Rectal smooth muscle tissue (tissue), 1 donor: Measurements from ENCODE around the gene RIMKLA.

ENCODE experiments used
- H3K27ac ChIP-seq: one replicate; pipeline ENCODE4 v1.7.0; 2013; ENCODE audit warnings: low read depth, low read length, inconsistent platforms
- H3K27me3 ChIP-seq: one replicate; pipeline ENCODE4 v1.7.0; 2013; ENCODE audit warnings: low read length; ENCODE audit not compliant: control insufficient read depth, insufficient read depth
- H3K36me3 ChIP-seq: one replicate; pipeline ENCODE4 v1.7.0; 2013; ENCODE audit warnings: low read length; ENCODE audit not compliant: control insufficient read depth, insufficient read depth
- H3K4me1 ChIP-seq: one replicate; pipeline ENCODE4 v1.7.0; 2013; ENCODE audit warnings: low read length; ENCODE audit not compliant: control insufficient read depth, insufficient read depth
- H3K4me3 ChIP-seq: one replicate; pipeline ENCODE4 v1.7.0; 2013; ENCODE audit warnings: low read length
- H3K9ac ChIP-seq: one replicate; pipeline ENCODE4 v1.7.0; 2013; ENCODE audit warnings: low read length

The RIMKLA gene

GRCh38 chr1:42380586-42381279 is at the start of gene RIMKLA:
Gene RIMKLA (plus strand): TSS chr1:42380792. CDS start chr1:42380935, 143 bp downstream.
- Histone ChIP-seq H3K4me1 (no peaks in the 10 kb centered on the region), H3K27ac (no peak within 1 kb of the TSS), H3K9ac (no peak within 1 kb of the TSS), H3K36me3 (no peaks in the 10 kb centered on the region), H3K27me3 (no peaks in the 10 kb centered on the region), H3K4me3 (peak within 1 kb of the TSS; percentile 69)

- H3K27me3 ChIP-seq: no peaks in the 10 kb centered on the region
- H3K36me3 ChIP-seq: no peaks in the 10 kb centered on the region
- H3K9ac ChIP-seq: no peak overlapping the region
- H3K4me1 ChIP-seq: peaks cover 9% of the 10 kb centered on the region
- H3K27ac ChIP-seq: no peak overlapping the region
- H3K4me3 ChIP-seq: no peak overlapping the region
Observed at GRCh38 chr1:42332877-42333276, 47.7 kb upstream of the RIMKLA start.

- Histone ChIP-seq H3K9ac (no peak overlapping the region), H3K27ac (no peak overlapping the region), H3K27me3 (no peaks in the 10 kb centered on the region), H3K36me3 (no peaks in the 10 kb centered on the region), H3K4me1 (peaks cover 9% of the 10 kb centered on the region), H3K4me3 (peak overlapping the region; percentile 91)
Observed at GRCh38 chr1:42333662-42334239, 46.8 kb upstream of the RIMKLA start.

GRCh38 chr1:42334240-42335049 is 46.1 kb upstream of the RIMKLA start:
- H3K4me3 ChIP-seq: peak overlapping the region; percentile 91
- H3K9ac ChIP-seq: peak overlapping the region; percentile 75
- H3K4me1 ChIP-seq: peaks cover 9% of the 10 kb centered on the region
- no peaks in the 10 kb centered on the region for H3K36me3 ChIP-seq
- H3K27me3 ChIP-seq: no peaks in the 10 kb centered on the region
- peak overlapping the region; percentile 89 for H3K27ac ChIP-seq

- Histone ChIP-seq H3K4me3 (peak within 1 kb of the TSS; percentile 99), H3K27ac (peak within 1 kb of the TSS; percentile 89), H3K4me1 (peaks cover 9% of the 10 kb centered on the region), H3K36me3 (no peaks in the 10 kb centered on the region), H3K27me3 (no peaks in the 10 kb centered on the region), H3K9ac (peak within 1 kb of the TSS; percentile 98)
Observed at GRCh38 chr1:42335050-42335808, 45.4 kb upstream of the RIMKLA start, which contains the start of gene FOXJ3. Gene FOXJ3 (minus strand): TSS chr1:42335235. CDS start chr1:42311093, 24,142 bp downstream.

- H3K4me3 ChIP-seq: peak overlapping the region; percentile 99
- no peaks in the 10 kb centered on the region for H3K27me3 ChIP-seq
- H3K4me1 ChIP-seq: peaks cover 9% of the 10 kb centered on the region
- H3K36me3 ChIP-seq: no peaks in the 10 kb centered on the region
- peak overlapping the region; percentile 98 for H3K9ac ChIP-seq
- H3K27ac ChIP-seq: peak overlapping the region; percentile 89
Observed at GRCh38 chr1:42335809-42336518, 44.6 kb upstream of the RIMKLA start.

GRCh38 chr1:42336978-42337377 is 43.6 kb upstream of the RIMKLA start:
- no peak overlapping the region for H3K9ac ChIP-seq
- H3K4me1 ChIP-seq: peaks cover 9% of the 10 kb centered on the region
- no peaks in the 10 kb centered on the region for H3K27me3 ChIP-seq
- no peak overlapping the region for H3K4me3 ChIP-seq
- no peak overlapping the region for H3K27ac ChIP-seq
- no peaks in the 10 kb centered on the region for H3K36me3 ChIP-seq

- Histone ChIP-seq H3K4me3 (no peak overlapping the region), H3K27me3 (no peaks in the 10 kb centered on the region), H3K4me1 (no peaks in the 10 kb centered on the region), H3K9ac (no peak overlapping the region), H3K27ac (no peak overlapping the region), H3K36me3 (no peaks in the 10 kb centered on the region)
Observed at GRCh38 chr1:42340093-42340492, 40.5 kb upstream of the RIMKLA start.

- no peak overlapping the region for H3K27ac ChIP-seq
- no peaks in the 10 kb centered on the region for H3K4me1 ChIP-seq
- H3K36me3 ChIP-seq: no peaks in the 10 kb centered on the region
- no peaks in the 10 kb centered on the region for H3K27me3 ChIP-seq
- no peak overlapping the region for H3K4me3 ChIP-seq
- no peak overlapping the region for H3K9ac ChIP-seq
Observed at GRCh38 chr1:42340901-42341300, 39.7 kb upstream of the RIMKLA start.

GRCh38 chr1:42343049-42343448 is 37.5 kb upstream of the RIMKLA start:
- no peak overlapping the region for H3K9ac ChIP-seq

GRCh38 chr1:42348498-42348897 is 32.1 kb upstream of the RIMKLA start:
- no peak overlapping the region for H3K27ac ChIP-seq
- no peaks in the 10 kb centered on the region for H3K36me3 ChIP-seq
- no peaks in the 10 kb centered on the region for H3K4me1 ChIP-seq
- no peak overlapping the region for H3K4me3 ChIP-seq
- H3K27me3 ChIP-seq: no peaks in the 10 kb centered on the region
- H3K9ac ChIP-seq: no peak overlapping the region

More at GRCh38 chr1:42343049-42343448, 37.5 kb upstream of the RIMKLA start:
- H3K27me3 ChIP-seq: no peaks in the 10 kb centered on the region
- H3K36me3 ChIP-seq: no peaks in the 10 kb centered on the region
- H3K4me1 ChIP-seq: no peaks in the 10 kb centered on the region
- no peak overlapping the region for H3K4me3 ChIP-seq
- no peak overlapping the region for H3K27ac ChIP-seq
